ENCODE measurements around the gene P2RY13. TPM values are rescaled to one million over a fixed set of nuclear protein-coding genes. Genes with fewer than 3 reads are reported as not detected.

The P2RY13 gene
- total RNA-seq, 1 experiment from 2014 or later = not detected

DNA sequence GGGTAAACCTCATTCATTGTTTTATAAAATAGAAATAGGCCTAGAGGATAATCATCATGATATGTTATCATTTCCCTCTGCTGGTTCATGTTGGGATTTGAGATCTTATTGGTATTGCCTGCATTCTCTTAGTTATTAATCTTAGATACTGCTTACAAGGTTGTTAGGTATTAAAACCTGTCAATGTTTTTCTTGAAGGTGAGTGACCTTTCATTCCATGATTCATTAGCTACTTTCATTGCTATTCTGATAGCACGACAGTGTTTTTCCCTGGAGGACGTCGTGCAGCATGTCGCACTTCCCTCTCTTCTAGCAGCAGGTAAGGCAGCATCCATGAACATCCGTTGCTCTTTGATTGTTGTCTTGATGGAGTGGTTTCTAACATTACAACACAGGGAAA, 38.1 kb upstream of the P2RY13 start:
- Histone ChIP-seq H2AFZ (ENCODE audit: low read length) (no peak overlapping the region), H3K79me2 (ENCODE audit: insufficient read depth, low read length) (no peaks in the 10 kb centered on the region), H3K14ac (ENCODE audit: insufficient read depth, low read length) (no peak overlapping the region), H3K23ac (ENCODE audit: insufficient read length, low read depth, low read length) (no peak overlapping the region), H2AK5ac (ENCODE audit: insufficient read length, low read length) (no peak overlapping the region), H3K18ac (ENCODE audit: insufficient read length, low read depth, low read length) (no peak overlapping the region), H3K79me1 (ENCODE audit: insufficient read depth, low read depth, low read length, poor library complexity, severe bottlenecking) (no peaks in the 10 kb centered on the region), H4K5ac (ENCODE audit: insufficient read length, low read depth, low read length) (no peak overlapping the region), H4K8ac (replicated peaks; ENCODE audit: insufficient read length, low read depth, low read length) (no peak overlapping the region), H3K56ac (ENCODE audit: insufficient read length, low read depth, low read length) (no peak overlapping the region), H3K23me2 (ENCODE audit: insufficient read length, low read depth, low read length, poor library complexity, severe bottlenecking) (no peaks in the 10 kb centered on the region), H3K9ac (ENCODE audit: extremely low read depth, insufficient read length, low read length) (no peak overlapping the region), H3K4ac (ENCODE audit: low read depth, low read length) (no peak overlapping the region), H3K4me1 (ENCODE audit: insufficient read depth, low read length) (peaks cover 6% of the 10 kb centered on the region; the same call in 1 of the 2 replicates), H2BK120ac (ENCODE audit: low read depth, low read length, poor library complexity, severe bottlenecking) (no peak overlapping the region), H2BK15ac (ENCODE audit: low read depth, low read length) (no peak overlapping the region), H3K4me2 (ENCODE audit: insufficient read depth, insufficient read length, low read length) (no peak overlapping the region), H4K91ac (ENCODE audit: insufficient read length, low read depth, low read length) (no peak overlapping the region), H2BK5ac (ENCODE audit: insufficient read length, low read length) (no peak overlapping the region), H3K9me3 (ENCODE audit: control insufficient read depth, low read depth, low read length) (no peaks in the 10 kb centered on the region), H2BK12ac (ENCODE audit: insufficient read length, low read depth, low read length) (no peak overlapping the region), H4K20me1 (ENCODE audit: control insufficient read depth, insufficient read depth, insufficient read length) (no peaks in the 10 kb centered on the region), H3K27ac (ENCODE audit: insufficient read length, low read depth, low read length) (no peak overlapping the region), H3T11ph (ENCODE audit: low read length) (no peak overlapping the region), H3K27me3 (ENCODE audit: insufficient read depth, low read length) (no peaks in the 10 kb centered on the region), H2BK20ac (ENCODE audit: low read depth, low read length, poor library complexity, severe bottlenecking) (no peak overlapping the region)
- Mint-ChIP-seq H3K27ac (peak overlapping the region in 1 of 3 experiments; percentile 25; a peak in 3 of 7 replicates), H3K36me3 (ENCODE audit: insufficient read depth in 1 of 3, low read depth in 3 of 3) (peaks cover 0 to 2% (median 0%) of the 10 kb centered on the region in 3 experiments; a peak in 2 of 7 replicates), H3K9me3 (no peaks in the 10 kb centered on the region), H3K27me3 (ENCODE audit: low read depth) (no peaks in the 10 kb centered on the region), H3K4me1 (peaks cover 11 to 19% of the 10 kb centered on the region in 2 experiments), H3K4me3 (no peak overlapping the region)
- DNase-seq = no peak
- no CpG with 5 or more reads among the region's 5 CpGs for WGBS (ENCODE audit: extremely low coverage, insufficient read length, low lambda C conversion rate)
- TF ChIP-seq, protein P1, sequence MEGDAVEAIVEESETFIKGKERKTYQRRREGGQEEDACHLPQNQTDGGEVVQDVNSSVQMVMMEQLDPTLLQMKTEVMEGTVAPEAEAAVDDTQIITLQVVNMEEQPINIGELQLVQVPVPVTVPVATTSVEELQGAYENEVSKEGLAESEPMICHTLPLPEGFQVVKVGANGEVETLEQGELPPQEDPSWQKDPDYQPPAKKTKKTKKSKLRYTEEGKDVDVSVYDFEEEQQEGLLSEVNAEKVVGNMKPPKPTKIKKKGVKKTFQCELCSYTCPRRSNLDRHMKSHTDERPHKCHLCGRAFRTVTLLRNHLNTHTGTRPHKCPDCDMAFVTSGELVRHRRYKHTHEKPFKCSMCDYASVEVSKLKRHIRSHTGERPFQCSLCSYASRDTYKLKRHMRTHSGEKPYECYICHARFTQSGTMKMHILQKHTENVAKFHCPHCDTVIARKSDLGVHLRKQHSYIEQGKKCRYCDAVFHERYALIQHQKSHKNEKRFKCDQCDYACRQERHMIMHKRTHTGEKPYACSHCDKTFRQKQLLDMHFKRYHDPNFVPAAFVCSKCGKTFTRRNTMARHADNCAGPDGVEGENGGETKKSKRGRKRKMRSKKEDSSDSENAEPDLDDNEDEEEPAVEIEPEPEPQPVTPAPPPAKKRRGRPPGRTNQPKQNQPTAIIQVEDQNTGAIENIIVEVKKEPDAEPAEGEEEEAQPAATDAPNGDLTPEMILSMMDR (conservative IDR thresholded peaks at IDR 0.05) = no peak
